HG03432 (cell line): ENCODE data around the gene ESRP2.

Experiments used
- ATAC-seq: cut with Tn5 transposase; IDR thresholded peaks from one replicate; pipeline ENCODE4 v1.9.1; 2021; ENCODE audit warnings: mild to moderate bottlenecking, moderate library complexity; ENCODE audit not compliant: unreplicated experiment

The ESRP2 gene

DNA sequence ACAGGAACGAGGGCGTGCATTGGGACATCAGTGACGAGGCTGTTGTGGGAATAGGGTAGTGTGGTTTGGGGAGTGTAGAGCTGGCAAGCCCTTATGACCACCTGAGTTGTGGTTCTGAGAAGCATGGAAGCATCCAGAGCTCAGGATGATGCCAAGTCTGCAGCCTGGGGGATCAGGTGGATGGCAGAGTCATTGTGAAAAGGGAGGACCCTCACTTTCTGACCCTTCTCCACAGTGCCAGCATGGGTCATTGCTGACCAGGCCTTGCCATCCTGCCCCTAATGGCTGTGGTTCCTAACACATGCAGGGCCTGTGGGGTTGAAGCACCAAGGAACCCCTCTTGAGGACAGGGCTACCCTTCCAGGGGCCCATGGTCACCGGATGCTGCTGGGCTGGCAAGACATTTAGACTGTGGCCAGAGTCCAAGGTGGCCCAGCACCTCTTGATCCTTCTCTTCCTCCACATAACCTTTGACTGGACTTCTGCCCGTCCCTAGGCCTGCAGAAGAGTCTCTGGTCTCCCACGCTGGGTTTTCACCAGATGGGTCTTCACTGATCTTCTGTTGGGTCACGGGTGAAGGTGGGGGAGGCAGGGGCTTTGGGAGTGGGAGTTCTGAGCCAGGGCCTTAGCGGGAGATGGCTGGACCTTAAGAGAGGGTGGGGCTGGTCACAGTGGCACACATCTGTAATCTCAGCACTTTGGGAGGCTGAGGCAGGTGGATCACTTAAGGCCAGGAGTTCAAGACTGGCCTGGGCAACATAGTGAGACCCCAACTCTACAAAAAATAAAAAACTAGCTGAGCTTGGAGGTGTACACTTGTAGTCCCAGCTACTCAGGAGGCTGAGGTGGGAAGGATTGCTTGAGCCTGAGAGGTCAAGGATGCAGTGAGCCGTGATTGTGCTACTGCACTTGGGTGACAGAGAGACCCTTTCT, 7.3 kb upstream of the ESRP2 start:
- no peak for ATAC-seq

GRCh38 chr16:68242085-68242484, 6.2 kb upstream of the ESRP2 start:
- ATAC-seq = no peak

DNA sequence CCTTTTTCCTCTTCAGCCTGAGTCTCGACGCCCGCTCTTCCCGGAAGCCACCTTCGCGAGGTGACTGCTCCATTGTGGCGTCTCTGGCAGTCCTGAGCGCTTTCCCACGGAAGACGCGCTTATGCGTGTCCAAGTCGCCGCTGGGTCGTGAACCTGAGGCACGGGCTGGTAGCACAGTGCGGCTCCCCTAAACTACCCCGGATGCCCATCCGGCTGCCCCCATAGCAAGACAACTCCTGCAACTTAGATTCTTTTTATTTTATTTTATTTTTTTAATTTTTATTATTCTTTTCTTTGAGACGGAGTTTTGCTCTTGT, 2.1 kb upstream of the ESRP2 start:
- ATAC-seq = peak; percentile 18

GRCh38 chr16:68237243-68238028, 1.5 kb upstream of the ESRP2 start:
- peak; percentile 84 for ATAC-seq

DNA sequence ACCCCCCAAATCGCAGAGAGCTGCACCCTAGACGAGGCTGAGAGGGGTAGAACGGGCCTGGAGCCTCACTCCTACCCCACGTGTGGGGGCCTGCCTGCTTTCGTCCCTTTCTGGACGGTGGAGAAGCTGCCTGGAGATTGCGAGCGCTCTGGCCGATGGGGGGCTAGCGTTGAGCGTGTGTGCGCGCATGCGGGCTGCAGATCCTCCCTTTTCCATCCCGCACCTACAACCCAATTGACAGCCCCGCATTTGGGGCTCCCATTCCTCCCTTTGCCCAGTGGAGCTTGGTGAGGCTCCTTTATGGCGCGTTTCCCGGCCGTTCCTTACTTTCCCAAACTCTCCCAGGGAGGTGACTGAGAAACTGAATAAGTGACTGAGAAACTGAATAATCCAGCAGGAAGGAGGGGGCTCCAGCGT, 907 bp upstream of the ESRP2 start:
- no peak for ATAC-seq

DNA sequence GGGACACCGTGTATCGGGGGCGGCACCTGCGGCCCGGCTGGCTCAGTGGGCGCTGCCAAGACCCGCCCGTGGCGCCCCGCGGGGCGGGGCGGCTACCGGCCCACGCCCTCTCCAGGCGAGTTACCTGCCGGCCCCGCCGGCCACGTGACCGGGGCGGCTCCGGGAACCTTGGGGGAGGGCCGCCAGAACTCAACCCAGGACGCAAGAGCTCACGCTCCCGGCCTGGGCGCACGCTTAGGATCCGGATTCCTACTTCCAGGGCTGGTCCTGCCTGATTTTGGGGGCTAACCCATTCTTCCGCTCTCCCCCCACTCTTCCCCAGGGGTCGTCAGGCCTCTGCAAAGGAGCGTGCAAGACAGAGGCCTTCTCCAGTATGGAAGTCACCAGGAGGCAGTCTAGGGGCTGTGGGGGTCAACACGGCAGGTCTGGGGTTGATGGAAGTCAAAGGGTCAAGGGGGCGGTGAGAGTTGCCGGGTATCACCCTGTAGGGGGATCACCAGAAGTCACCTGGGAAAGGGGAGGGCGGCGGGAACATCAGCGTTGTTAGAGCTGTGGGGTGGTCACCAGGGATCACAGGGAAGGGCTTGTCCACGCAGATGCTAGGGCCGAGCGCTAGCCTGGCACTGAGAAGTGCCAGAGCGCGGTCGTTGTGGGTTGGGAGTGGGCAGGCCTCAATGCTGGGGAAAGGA, 354 bp upstream of the ESRP2 start:
- ATAC-seq = no peak

GRCh38 chr16:68235108-68235886, 630 bp downstream of the ESRP2 start:
- ATAC-seq = no peak

- ATAC-seq = no peak
Observed at GRCh38 chr16:68234188-68235107, 1.5 kb downstream of the ESRP2 start.

DNA sequence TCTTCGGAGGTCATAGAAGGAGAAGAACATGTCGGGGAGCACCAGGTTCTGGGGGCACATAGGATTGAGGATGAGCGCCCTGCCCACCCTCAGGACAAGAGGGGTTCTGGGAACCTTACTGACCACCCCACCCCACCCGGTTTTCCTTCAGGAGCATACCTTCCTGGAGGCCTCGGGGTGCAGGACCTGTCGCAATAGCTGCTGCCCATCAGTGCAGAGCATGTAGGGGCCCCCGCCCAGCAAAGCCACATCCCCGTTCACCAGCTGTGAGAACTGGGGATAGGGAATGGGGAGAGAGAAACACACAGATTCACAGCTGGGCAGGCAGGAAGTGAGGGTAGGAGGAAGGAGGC, 2.1 kb downstream of the ESRP2 start:
- no peak for ATAC-seq

- ATAC-seq = no peak
Observed at GRCh38 chr16:68233085-68233834, 2.7 kb downstream of the ESRP2 start.

DNA sequence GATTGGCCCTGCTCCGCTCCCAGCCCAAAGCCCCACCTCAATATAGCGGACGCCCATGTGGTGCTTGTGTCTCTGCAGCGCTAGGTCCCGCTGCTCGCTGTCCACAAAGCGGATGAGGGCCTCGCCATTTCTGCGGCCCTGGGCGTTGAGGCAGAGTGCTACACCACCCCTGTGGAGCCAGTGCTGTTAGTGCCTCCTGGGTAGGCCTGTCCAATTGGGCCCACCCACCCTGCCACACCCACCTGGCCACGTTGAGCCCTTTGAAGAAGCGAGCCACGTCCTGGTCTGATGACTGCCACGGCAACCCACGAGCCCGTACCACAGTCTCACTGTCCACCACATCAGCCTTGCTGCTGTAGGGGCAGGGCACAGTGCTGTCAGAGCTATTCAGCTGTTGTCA, 3.6 kb downstream of the ESRP2 start:
- no peak for ATAC-seq

GRCh38 chr16:68231384-68232136, 4.4 kb downstream of the ESRP2 start:
- no peak for ATAC-seq

- ATAC-seq = no peak
Observed at GRCh38 chr16:68230956-68231355, 5.0 kb downstream of the ESRP2 start.

GRCh38 chr16:68230176-68230571, 5.8 kb downstream of the ESRP2 start:
- no peak for ATAC-seq

DNA sequence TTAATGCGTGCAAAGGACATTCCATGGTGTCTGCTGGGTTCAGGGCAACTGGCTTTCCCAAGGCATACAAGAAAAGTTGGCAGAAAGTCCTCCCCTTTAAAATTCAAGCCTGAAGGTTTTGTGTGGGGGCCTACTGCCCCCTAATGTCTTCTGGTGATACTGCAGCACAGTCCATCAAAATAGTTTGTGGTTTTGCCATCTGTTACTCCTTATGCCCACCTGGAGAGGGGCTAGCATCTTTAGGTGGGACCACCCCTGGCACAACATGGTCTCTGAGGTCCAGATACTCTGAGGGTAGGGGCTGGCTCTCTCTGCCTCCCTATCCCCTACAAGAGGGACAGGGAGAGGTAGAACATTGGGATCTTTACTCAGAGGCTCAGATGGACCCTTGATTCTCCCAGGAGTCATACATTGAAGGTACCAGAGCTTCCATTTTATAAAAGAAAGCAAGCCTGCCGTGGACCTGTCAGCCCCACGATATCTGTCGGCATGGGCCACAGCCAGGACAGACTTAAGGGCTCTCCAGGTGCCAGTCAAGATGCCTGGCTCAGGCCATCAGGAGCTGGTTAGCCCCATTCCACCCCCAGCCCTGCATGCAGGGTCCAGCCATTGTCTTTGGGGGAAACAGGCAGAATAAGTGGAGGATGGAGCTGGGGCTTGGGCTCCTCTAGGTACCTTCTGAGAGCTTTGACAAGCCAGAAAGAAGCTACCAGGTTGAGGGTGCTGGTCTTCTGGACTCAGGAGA, 6.3 kb downstream of the ESRP2 start:
- ATAC-seq = no peak

GRCh38 chr16:68228652-68229051, 7.3 kb downstream of the ESRP2 start:
- ATAC-seq = no peak

DNA sequence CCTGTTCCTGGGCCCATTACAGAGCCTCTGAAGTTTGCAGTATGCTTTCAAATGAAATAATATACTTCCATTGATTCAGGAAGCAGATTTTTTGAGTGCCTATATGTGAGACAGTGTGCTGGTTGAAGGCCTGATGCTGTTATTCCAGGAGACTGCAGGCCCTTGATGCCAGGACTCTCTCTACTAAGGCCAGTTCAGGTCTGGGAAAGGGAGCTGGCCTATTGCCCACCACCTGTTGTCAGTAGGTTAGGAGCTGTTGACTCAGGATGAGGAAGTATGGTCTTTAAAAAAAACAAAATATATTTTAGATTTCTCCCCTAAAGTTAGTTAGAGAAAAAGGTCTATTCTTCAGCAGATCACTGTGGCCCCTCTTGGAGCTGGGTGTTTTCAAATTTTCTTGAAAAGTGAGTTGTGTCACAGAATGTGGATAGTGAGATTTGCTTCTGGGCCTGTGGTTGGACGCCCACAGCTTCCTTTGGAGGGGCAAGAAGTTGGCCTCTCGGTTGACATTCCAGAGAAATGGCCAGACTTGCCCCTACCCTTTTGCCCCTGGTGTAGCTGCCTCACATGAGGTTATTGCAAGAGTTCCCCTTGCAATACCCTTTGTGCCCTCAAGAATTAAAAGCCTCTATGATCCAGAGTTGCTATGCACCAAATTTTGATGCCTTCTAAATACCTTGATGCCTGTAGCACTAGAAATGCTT, 7.9 kb downstream of the ESRP2 start:
- ATAC-seq = no peak
